ENCODE measurements around the gene ACTG1. TPM values are rescaled to one million over a fixed set of nuclear protein-coding genes. Genes with fewer than 3 reads are reported as not detected.
A peak's percentile ranks its signal among the peaks of the same experiment; 100 is the strongest.

ACTG1 gene
- total and polyA plus RNA-seq, 2 of the 13 experiments (the other 11 are each of a cell fraction or from before 2014, with no cell fraction given): 973 to 1,138 TPM

DNA sequence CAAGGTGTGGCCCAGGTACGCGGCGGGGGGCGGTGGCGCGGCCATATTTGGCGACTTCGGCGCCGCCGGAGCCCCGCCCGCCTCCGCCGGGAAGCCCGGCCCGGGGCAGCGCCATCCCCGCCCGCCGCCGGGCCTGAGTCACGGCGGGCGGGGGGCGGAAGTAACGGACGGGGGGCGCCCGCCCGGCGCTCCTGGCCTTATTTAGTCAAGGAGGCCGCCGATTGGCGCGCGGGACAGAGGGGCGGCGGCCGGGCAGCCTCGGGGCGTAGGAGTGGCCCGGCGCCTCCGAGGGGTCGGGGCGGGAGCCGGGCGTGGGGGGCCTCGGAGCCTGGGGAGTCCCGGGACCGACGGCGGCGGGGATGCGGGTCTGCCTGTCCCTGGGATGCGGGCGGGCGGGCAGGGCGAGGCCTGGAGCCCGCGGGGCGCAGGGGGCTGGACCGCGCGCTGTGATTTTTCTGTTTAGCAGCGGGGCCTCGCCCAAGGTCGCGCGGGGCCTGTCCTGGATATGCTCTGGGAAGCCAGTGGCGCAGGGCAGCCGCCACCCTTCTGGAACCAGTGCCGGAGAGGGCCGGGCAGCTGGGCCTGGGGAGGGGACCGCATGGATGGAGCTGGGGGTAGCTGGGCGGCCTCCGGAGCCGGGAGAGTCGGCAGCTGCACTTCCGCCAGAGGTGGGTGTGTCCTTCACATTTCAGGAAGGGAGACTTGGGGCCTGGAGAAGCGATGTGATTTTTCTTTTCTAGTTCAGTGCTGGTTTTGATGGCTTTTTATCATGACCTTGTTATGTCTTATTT, 2.3 kb upstream of the ACTG1 start (continued):
- TF ChIP-seq, protein P1, sequence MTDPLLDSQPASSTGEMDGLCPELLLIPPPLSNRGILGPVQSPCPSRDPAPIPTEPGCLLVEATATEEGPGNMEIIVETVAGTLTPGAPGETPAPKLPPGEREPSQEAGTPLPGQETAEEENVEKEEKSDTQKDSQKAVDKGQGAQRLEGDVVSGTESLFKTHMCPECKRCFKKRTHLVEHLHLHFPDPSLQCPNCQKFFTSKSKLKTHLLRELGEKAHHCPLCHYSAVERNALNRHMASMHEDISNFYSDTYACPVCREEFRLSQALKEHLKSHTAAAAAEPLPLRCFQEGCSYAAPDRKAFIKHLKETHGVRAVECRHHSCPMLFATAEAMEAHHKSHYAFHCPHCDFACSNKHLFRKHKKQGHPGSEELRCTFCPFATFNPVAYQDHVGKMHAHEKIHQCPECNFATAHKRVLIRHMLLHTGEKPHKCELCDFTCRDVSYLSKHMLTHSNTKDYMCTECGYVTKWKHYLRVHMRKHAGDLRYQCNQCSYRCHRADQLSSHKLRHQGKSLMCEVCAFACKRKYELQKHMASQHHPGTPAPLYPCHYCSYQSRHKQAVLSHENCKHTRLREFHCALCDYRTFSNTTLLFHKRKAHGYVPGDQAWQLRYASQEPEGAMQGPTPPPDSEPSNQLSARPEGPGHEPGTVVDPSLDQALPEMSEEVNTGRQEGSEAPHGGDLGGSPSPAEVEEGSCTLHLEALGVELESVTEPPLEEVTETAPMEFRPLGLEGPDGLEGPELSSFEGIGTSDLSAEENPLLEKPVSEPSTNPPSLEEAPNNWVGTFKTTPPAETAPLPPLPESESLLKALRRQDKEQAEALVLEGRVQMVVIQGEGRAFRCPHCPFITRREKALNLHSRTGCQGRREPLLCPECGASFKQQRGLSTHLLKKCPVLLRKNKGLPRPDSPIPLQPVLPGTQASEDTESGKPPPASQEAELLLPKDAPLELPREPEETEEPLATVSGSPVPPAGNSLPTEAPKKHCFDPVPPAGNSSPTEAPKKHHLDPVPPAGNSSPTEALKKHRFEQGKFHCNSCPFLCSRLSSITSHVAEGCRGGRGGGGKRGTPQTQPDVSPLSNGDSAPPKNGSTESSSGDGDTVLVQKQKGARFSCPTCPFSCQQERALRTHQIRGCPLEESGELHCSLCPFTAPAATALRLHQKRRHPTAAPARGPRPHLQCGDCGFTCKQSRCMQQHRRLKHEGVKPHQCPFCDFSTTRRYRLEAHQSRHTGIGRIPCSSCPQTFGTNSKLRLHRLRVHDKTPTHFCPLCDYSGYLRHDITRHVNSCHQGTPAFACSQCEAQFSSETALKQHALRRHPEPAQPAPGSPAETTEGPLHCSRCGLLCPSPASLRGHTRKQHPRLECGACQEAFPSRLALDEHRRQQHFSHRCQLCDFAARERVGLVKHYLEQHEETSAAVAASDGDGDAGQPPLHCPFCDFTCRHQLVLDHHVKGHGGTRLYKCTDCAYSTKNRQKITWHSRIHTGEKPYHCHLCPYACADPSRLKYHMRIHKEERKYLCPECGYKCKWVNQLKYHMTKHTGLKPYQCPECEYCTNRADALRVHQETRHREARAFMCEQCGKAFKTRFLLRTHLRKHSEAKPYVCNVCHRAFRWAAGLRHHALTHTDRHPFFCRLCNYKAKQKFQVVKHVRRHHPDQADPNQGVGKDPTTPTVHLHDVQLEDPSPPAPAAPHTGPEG (CRISPR knock-in tag; IDR thresholded peaks at IDR 0.05): peak; percentile 96
- no peak for TF ChIP-seq ZNF879 (CRISPR knock-in tag; IDR thresholded peaks at IDR 0.05)
- peak; percentile 59; the same call in 1 of the 2 replicates for TF ChIP-seq YEATS4 (CRISPR knock-in tag; IDR thresholded peaks at IDR 0.05; ENCODE audit: borderline replicate concordance)
- TF ChIP-seq SNAPC2 (CRISPR knock-in tag; IDR thresholded peaks at IDR 0.05): 0 out of 2 replicates have a peak, but pooled peaks have one; percentile 57
- TF ChIP-seq ISX (CRISPR knock-in tag; conservative IDR thresholded peaks at IDR 0.05): no peak
- TF ChIP-seq IRF2 (CRISPR knock-in tag; IDR thresholded peaks at IDR 0.05): 0 out of 2 replicates have a peak, but pooled peaks have one; percentile 21
- TF ChIP-seq, protein P2, sequence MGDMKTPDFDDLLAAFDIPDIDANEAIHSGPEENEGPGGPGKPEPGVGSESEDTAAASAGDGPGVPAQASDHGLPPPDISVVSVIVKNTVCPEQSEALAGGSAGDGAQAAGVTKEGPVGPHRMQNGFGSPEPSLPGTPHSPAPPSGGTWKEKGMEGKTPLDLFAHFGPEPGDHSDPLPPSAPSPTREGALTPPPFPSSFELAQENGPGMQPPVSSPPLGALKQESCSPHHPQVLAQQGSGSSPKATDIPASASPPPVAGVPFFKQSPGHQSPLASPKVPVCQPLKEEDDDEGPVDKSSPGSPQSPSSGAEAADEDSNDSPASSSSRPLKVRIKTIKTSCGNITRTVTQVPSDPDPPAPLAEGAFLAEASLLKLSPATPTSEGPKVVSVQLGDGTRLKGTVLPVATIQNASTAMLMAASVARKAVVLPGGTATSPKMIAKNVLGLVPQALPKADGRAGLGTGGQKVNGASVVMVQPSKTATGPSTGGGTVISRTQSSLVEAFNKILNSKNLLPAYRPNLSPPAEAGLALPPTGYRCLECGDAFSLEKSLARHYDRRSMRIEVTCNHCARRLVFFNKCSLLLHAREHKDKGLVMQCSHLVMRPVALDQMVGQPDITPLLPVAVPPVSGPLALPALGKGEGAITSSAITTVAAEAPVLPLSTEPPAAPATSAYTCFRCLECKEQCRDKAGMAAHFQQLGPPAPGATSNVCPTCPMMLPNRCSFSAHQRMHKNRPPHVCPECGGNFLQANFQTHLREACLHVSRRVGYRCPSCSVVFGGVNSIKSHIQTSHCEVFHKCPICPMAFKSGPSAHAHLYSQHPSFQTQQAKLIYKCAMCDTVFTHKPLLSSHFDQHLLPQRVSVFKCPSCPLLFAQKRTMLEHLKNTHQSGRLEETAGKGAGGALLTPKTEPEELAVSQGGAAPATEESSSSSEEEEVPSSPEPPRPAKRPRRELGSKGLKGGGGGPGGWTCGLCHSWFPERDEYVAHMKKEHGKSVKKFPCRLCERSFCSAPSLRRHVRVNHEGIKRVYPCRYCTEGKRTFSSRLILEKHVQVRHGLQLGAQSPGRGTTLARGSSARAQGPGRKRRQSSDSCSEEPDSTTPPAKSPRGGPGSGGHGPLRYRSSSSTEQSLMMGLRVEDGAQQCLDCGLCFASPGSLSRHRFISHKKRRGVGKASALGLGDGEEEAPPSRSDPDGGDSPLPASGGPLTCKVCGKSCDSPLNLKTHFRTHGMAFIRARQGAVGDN (CRISPR knock-in tag; IDR thresholded peaks at IDR 0.05): peak; percentile 72
- peak; percentile 62; the same call in 1 of the 2 replicates for TF ChIP-seq MED13 (CRISPR knock-in tag; IDR thresholded peaks at IDR 0.05)
- TF ChIP-seq NFYB (CRISPR knock-in tag; IDR thresholded peaks at IDR 0.05): 0 out of 2 replicates have a peak, but pooled peaks have one; percentile 3
- TF ChIP-seq SRY (CRISPR knock-in tag; IDR thresholded peaks at IDR 0.05): peak; percentile 65
- peak; percentile 83; the same call in 1 of the 2 replicates for TF ChIP-seq KDM2A (CRISPR knock-in tag; IDR thresholded peaks at IDR 0.05; ENCODE audit: borderline replicate concordance, low read depth)
- TF ChIP-seq, protein P3, sequence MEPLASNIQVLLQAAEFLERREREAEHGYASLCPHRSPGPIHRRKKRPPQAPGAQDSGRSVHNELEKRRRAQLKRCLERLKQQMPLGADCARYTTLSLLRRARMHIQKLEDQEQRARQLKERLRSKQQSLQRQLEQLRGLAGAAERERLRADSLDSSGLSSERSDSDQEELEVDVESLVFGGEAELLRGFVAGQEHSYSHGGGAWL (CRISPR knock-in tag; IDR thresholded peaks at IDR 0.05): 0 out of 2 replicates have a peak, but pooled peaks have one; percentile 66
- no peak for TF ChIP-seq ZNF737 (CRISPR knock-in tag; IDR thresholded peaks at IDR 0.05; ENCODE audit: borderline replicate concordance)
- TF ChIP-seq HDAC2 (CRISPR knock-in tag; IDR thresholded peaks at IDR 0.05): peak; percentile 17; the same call in 1 of the 2 replicates
- TF ChIP-seq ZNF431 (CRISPR knock-in tag; IDR thresholded peaks at IDR 0.05; ENCODE audit: borderline replicate concordance, low read depth): 0 out of 2 replicates have a peak, but pooled peaks have one; percentile 45
- no peak for TF ChIP-seq NFE2L2 (IDR thresholded peaks at IDR 0.05; ENCODE audit: low read length)
- TF ChIP-seq ZNF3 (CRISPR knock-in tag; IDR thresholded peaks at IDR 0.05): no peak
- peak; percentile 38; the same call in 1 of the 2 replicates for TF ChIP-seq NCOA2 (CRISPR knock-in tag; IDR thresholded peaks at IDR 0.05)
- peak; percentile 67 for TF ChIP-seq RBFOX2 (IDR thresholded peaks at IDR 0.05; ENCODE audit: low read depth, low read length)
- TF ChIP-seq ZNF782 (CRISPR knock-in tag; IDR thresholded peaks at IDR 0.05; ENCODE audit: borderline replicate concordance): 0 out of 2 replicates have a peak, but pooled peaks have one; percentile 57
